Measurements from ENCODE around the gene TRMU.

DNA sequence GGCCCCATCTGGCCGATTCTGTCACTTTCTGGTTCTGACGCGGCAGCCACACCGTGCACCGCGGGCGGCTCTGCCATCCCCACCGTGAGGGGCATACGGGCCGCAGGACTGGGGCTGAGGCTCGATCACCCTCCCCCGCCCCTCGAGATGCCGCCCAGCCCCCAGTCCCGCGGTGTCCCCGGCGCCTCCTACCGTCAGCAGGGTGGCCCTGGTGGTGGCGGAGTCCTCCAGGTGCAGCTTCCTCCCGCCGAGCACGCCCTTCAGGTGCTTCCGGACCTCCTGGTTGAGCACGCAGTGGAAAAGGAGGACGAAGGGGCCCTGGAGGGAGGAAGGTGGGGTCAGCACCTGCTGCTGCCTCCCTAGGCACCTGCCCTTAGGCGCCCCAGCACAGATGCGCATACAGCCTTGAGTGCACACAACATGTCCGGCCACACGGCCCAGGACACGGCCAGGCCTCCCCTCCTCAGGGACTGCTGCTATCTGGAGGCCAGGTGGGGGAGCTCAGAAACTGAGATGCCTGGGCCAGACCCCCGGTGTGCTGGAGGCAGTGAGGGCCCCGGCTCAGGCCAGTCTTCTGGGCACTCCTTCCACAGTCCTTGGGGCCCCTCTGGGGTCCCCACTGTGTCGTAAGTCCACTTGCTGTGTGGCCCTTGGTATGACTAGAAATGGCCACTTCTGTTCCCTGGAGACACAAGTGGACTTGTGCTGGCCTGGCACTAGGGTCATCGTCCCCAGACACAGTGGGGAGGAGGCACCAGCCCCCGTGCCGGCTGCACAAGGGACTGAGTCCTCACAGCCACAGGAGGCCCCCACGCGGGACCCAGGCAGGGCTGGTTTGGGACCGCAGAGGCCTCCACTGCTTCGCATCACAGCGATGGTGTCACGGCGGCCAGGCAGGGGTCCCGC is 31.5 kb downstream of the TRMU start:
- TF ChIP-seq ISL1 (CRISPR knock-in tag; IDR thresholded peaks at IDR 0.05) (no peak), ARNTL (CRISPR knock-in tag; IDR thresholded peaks at IDR 0.05; ENCODE audit: borderline replicate concordance, low read depth) (no peak), TCF4 (CRISPR knock-in tag; IDR thresholded peaks at IDR 0.05; ENCODE audit: borderline replicate concordance) (no peak), ZFP3 (CRISPR knock-in tag; IDR thresholded peaks at IDR 0.05) (no peak), ZFP30 (CRISPR knock-in tag; IDR thresholded peaks at IDR 0.05) (no peak), GLIS3 (CRISPR knock-in tag; IDR thresholded peaks at IDR 0.05) (no peak), SNAI2 (CRISPR knock-in tag; IDR thresholded peaks at IDR 0.05) (no peak)
- TF ChIP-seq, protein P1, sequence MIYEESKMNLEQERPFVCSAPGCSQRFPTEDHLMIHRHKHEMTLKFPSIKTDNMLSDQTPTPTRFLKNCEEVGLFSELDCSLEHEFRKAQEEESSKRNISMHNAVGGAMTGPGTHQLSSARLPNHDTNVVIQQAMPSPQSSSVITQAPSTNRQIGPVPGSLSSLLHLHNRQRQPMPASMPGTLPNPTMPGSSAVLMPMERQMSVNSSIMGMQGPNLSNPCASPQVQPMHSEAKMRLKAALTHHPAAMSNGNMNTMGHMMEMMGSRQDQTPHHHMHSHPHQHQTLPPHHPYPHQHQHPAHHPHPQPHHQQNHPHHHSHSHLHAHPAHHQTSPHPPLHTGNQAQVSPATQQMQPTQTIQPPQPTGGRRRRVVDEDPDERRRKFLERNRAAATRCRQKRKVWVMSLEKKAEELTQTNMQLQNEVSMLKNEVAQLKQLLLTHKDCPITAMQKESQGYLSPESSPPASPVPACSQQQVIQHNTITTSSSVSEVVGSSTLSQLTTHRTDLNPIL (CRISPR knock-in tag; IDR thresholded peaks at IDR 0.05; ENCODE audit: low read depth) = no peak
- TF ChIP-seq, protein P2, sequence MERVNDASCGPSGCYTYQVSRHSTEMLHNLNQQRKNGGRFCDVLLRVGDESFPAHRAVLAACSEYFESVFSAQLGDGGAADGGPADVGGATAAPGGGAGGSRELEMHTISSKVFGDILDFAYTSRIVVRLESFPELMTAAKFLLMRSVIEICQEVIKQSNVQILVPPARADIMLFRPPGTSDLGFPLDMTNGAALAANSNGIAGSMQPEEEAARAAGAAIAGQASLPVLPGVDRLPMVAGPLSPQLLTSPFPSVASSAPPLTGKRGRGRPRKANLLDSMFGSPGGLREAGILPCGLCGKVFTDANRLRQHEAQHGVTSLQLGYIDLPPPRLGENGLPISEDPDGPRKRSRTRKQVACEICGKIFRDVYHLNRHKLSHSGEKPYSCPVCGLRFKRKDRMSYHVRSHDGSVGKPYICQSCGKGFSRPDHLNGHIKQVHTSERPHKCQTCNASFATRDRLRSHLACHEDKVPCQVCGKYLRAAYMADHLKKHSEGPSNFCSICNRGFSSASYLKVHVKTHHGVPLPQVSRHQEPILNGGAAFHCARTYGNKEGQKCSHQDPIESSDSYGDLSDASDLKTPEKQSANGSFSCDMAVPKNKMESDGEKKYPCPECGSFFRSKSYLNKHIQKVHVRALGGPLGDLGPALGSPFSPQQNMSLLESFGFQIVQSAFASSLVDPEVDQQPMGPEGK (CRISPR knock-in tag; IDR thresholded peaks at IDR 0.05; ENCODE audit: borderline replicate concordance) = no peak
